Adipocyte (in vitro differentiated cells): ENCODE data around the gene NAMPT.
A peak's percentile ranks its signal among the peaks of the same experiment; 100 is the strongest.
"Not testable (repeated sequence)": the region's sequence is repeated elsewhere in the genome, so short reads cannot be mapped to it uniquely, and the experiment has no call there.

Experiments used
- DNase-seq: peaks from one replicate; pipeline ENCODE4 v3.0.0-alpha.2; 2015; ENCODE audit warnings: low read depth
- H3K27me3 ChIP-seq: replicated peaks from 2 replicates; pipeline ENCODE4 v1.7.0; 2013; ENCODE audit warnings: mild to moderate bottlenecking, low read length, moderate library complexity; ENCODE audit not compliant: control insufficient read depth, insufficient read depth
- H3K36me3 ChIP-seq: 2 replicates; pipeline ENCODE4 v1.7.0; 2013; ENCODE audit warnings: low read length, mild to moderate bottlenecking, moderate library complexity; ENCODE audit not compliant: control insufficient read depth, insufficient read depth, severe bottlenecking
- H3K4me1 ChIP-seq: 2 replicates; pipeline ENCODE4 v1.7.0; 2013; ENCODE audit warnings: mild to moderate bottlenecking, low read length, moderate library complexity; ENCODE audit not compliant: control insufficient read depth, insufficient read depth
- H3K4me3 ChIP-seq: 2 replicates; pipeline ENCODE4 v1.7.0; 2013; ENCODE audit warnings: mild to moderate bottlenecking, low read length, moderate library complexity
- H3K9ac ChIP-seq: 2 replicates; pipeline ENCODE4 v1.7.0; 2013; ENCODE audit warnings: mild to moderate bottlenecking, low read length, moderate library complexity
- H3K9me3 ChIP-seq: 2 replicates; pipeline ENCODE4 v1.7.0; 2013; ENCODE audit warnings: mild to moderate bottlenecking, low read length, moderate library complexity; ENCODE audit not compliant: control insufficient read depth

Gene NAMPT

DNA sequence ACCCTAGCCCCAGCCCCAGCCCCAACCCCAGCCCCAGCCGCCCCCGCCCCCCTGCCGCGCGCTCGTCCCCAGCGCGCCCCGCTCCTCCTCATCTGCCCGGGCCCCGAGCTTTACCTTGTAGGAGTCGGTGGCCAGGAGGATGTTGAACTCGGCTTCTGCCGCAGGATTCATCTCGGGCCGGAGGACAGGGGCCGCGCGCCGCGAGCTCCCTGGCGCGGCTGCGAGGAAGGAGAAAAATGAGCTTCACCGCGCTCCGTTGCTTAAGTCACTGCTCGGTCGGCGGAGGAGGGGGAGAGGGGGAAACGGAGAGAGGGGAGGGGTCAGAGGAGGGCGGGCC lies at the start of gene NAMPT:
NAMPT (minus strand) TSS at position 270 of the 337 bp plus-strand sequence; CDS start at position 171, 99 bp downstream.
- Histone ChIP-seq H3K4me3 (peak within 1 kb of the TSS; percentile 91), H3K36me3 (peaks cover 5% of the 10 kb centered on the region), H3K4me1 (peaks cover 16% of the 10 kb centered on the region), H3K27me3 (no peaks in the 10 kb centered on the region), H3K9me3 (no peaks in the 10 kb centered on the region), H3K9ac (peak within 1 kb of the TSS; percentile 95)
- DNase-seq = no peak

DNA sequence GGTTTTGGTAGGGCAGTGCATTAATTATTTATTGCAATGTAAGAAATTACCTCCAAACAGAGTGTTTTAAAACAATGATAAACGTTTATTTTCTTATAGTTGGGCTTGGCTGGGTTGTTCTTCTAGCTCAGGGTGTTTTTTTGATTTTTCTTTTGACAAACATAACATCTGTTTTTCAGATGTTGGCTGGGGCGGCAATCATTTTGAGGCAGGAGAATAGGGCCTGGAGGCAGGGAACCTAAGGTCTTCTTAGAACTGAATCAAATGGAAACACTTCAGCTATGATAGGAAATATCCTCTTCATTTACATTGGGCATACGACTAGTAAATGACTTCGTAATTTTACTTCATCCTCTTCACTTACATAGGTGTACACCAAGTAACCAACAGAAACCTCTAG lies 47.4 kb upstream of the NAMPT start:
- Histone ChIP-seq H3K4me1 (peaks cover 23% of the 10 kb centered on the region), H3K9me3 (peaks cover 8% of the 10 kb centered on the region), H3K4me3 (no peak overlapping the region), H3K9ac (no peak overlapping the region), H3K36me3 (no peaks in the 10 kb centered on the region), H3K27me3 (no peaks in the 10 kb centered on the region)
- no peak for DNase-seq

DNA sequence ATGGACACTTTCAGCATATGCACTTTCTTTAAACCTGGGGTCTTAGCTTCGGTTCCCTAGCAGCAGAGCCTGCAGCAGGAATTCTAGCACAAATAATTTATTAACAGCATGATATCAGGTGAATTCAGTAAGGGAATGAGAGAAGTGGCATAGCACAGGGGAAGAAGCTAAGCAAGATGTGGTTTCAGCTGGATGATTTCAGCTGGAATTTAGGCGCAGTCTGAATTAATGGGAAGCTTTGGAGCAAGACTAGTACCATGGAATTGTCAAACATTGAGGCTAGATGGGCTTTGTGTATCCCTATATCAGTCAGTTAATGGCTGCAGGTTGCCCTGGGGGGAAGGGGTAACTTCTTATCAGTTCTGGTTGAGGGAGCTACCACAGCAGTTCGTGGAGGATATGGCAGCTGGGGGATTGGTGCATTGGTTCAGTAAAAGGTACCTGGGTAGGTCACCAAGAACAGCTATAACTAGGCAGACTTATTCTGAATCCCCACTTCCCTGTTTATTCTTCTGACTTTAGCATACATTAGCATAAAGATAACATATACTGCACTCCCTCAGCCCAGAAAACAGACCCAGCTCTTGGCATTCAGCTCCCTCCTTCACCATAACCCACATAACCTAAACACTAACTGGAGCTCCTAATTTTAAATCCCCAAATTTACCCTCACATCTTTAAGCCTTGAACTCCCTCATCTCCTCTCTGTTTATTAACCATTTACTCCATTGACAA lies 46.8 kb upstream of the NAMPT start:
- no peaks in the 10 kb centered on the region for H3K27me3 ChIP-seq
- no peaks in the 10 kb centered on the region for H3K36me3 ChIP-seq
- H3K4me1 ChIP-seq = peaks cover 29% of the 10 kb centered on the region
- peaks cover 2% of the 10 kb centered on the region for H3K9me3 ChIP-seq
- DNase-seq = no peak
- no peak overlapping the region for H3K9ac ChIP-seq
- H3K4me3 ChIP-seq = no peak overlapping the region

DNA sequence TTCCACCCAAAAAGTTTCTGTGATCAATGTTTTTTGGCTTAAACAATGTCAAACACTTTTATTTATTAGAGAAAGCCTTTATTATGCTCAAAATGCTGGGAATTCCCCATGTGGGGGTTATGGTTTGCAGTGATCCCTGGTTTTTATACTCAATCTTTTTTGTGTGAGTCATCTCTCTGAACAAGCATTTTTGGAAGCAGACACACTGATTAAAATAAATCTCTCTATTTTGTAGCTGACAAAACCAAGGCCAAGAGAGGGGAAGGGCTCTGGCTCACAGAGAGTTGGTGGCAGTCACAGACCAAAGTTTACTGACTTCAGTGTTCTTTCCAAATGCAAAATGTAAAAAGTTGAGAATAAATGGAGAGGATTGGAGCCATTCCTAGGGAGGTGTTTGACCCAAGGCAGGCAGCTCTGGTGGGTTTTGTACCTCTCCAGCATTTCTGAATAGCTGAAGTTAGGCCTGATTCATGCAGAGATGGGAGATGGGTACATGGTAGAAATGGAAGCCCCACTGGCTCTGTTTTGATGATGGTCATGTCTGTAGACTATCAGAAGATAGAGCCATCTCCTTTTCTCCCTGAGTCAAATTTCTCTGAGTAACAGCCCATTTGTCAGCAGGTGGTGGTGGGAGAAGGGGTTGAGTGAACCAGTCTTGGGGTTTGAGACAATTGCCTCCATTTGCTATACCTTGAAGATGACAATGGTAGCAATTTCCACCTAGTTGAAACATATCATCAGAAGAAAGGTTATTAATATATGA lies 45.4 kb upstream of the NAMPT start:
- Histone ChIP-seq H3K36me3 (no peaks in the 10 kb centered on the region), H3K4me1 (peaks cover 31% of the 10 kb centered on the region), H3K9ac (no peak overlapping the region), H3K4me3 (no peak overlapping the region), H3K27me3 (no peaks in the 10 kb centered on the region), H3K9me3 (no peaks in the 10 kb centered on the region)
- peak; percentile 79 for DNase-seq

DNA sequence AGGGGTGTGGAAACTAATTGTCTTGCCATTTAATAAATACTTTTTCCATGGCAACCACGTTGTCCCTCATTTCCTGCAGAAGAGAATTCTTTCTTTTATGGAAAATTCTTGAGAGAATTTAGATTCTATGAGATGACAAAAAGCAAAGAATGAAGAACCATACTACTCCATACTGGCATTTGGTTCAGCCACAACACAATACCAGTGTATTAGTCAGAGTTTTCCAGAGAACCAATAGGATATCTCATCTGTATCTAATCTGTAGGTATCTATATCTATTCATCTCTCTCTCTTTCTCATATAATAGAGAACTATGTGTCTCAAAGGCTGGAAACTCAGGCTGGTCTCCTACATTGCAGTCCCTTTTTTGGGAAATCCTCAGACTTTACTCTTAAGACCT lies 44.6 kb upstream of the NAMPT start:
- Histone ChIP-seq H3K9me3 (no peaks in the 10 kb centered on the region), H3K4me1 (peaks cover 31% of the 10 kb centered on the region), H3K36me3 (no peaks in the 10 kb centered on the region), H3K4me3 (no peak overlapping the region), H3K27me3 (no peaks in the 10 kb centered on the region), H3K9ac (no peak overlapping the region)
- DNase-seq = peak; percentile 19

DNA sequence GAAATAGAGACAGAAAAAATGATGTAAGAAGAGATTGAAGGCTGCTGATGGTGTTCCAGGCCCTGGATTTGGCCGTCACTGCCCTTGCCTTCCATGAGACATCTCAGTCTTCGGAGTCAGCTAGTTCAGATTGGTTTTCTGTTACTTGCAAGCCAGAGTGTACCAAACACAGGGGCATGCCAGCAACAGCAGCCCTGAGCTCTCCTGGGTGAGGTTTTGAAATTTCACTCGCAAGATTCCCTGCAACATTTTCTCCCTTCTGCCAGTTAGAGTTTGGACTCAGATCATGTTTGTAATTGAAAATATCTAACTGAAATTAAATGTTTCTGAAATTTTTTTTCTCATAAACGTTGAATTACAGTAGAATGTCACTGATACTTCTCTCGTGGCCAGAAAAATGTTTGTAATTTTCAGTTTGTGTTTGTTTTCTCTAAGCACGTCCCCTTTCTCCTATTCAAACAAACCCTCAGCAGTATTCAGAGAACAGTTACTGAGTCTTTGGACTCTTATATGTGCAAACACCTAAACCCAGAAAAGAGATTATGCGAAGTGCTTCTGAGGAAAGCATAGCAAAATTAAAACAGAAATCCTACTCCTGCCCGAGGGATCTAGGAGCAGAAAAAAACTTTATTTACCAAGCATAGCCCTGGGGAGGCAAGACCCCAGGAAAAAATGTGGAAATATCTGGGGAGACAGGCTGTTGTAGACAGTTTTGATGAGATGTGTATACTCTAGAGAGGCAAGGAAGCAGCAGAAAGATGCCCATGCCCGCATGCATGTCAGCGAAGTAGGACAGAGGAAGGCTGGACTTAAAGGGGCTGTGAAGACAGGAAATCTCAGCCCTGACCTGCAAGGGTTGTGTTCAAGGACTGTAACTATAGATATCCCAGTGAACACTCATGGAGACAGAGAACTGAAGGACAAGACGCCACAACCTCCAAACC lies 43.0 kb upstream of the NAMPT start:
- H3K9ac ChIP-seq = no peak overlapping the region
- peak; percentile 13 for DNase-seq
- peaks cover 31% of the 10 kb centered on the region for H3K4me1 ChIP-seq
- peak overlapping the region; percentile 7 for H3K4me3 ChIP-seq
- no peaks in the 10 kb centered on the region for H3K9me3 ChIP-seq
- no peaks in the 10 kb centered on the region for H3K27me3 ChIP-seq
- no peaks in the 10 kb centered on the region for H3K36me3 ChIP-seq

GRCh38 chr7:106326594-106327537 lies 42.1 kb upstream of the NAMPT start:
- Histone ChIP-seq H3K9me3 (no peaks in the 10 kb centered on the region), H3K4me3 (peak overlapping the region; percentile 7), H3K4me1 (peaks cover 31% of the 10 kb centered on the region), H3K36me3 (no peaks in the 10 kb centered on the region), H3K9ac (peak overlapping the region; percentile 13), H3K27me3 (no peaks in the 10 kb centered on the region)
- DNase-seq = peak; percentile 53

- H3K36me3 ChIP-seq = not testable (repeated sequence)
Measured at GRCh38 chr7:106324509-106324908, 39.7 kb upstream of the NAMPT start.

DNA sequence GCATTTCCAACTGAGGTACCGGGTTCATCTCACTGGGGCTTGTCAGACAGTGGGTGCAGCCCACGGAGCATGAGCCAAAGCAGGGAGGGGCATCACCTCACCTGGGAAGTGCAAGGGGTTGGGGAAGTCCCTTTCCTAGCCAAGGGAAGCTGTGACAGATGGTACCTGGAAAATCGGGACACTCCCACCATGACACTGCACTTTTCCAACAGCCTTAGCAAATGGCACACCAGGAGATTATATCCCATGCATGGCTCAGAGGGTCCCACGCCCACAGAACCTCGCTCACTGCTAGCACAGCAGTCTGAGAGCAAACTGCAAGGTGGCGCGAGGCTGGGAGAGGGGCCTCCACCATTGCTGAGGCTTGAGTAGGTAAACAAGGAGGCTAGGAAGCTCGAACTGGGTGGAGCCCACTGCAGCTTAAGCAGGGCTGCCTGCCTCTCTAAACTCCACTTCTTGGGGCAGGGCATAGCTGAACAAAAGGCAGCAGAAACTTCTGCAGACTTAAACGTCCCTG lies 35.5 kb upstream of the NAMPT start:
- not testable (repeated sequence) for H3K27me3 ChIP-seq, H3K36me3 ChIP-seq, H3K4me3 ChIP-seq, H3K9ac ChIP-seq, DNase-seq, H3K4me1 ChIP-seq, H3K9me3 ChIP-seq

More at GRCh38 chr7:106324509-106324908, 39.7 kb upstream of the NAMPT start:
- H3K4me3 ChIP-seq, H3K9me3 ChIP-seq, H3K9ac ChIP-seq, DNase-seq, H3K27me3 ChIP-seq: not testable (repeated sequence)
- H3K4me1 ChIP-seq = peaks cover 22% of the 10 kb centered on the region

- Histone ChIP-seq H3K27me3 (no peaks in the 10 kb centered on the region), H3K4me3 (no peak overlapping the region), H3K9ac (no peak overlapping the region), H3K36me3 (no peaks in the 10 kb centered on the region), H3K4me1 (no peaks in the 10 kb centered on the region), H3K9me3 (no peaks in the 10 kb centered on the region)
- DNase-seq = no peak
Measured at GRCh38 chr7:106318482-106318881, 33.7 kb upstream of the NAMPT start.
